Gastrocnemius medialis (tissue), 4 donors: Measurements from ENCODE around the gene THRB. TPM values are rescaled to one million over a fixed set of nuclear protein-coding genes. Genes with fewer than 3 reads are reported as not detected.

Source experiments
- ATAC-seq, 2 donors: fragments of 150-250 bp; one replicate each; pipeline ENCODE4 v1.9.1; 2016
- DNase-seq, 2 donors: peaks; one replicate each; pipeline ENCODE4 v3.0.0-alpha.2; 2019
- H3K27ac ChIP-seq, 4 donors: fragments of 200-600 bp; sonication (generic); 1 replicate in 1 of 4; 2 replicates in 3 of 4; pipeline ENCODE4 v1.5.1; 2016 to 2018; ENCODE audit warnings: mild to moderate bottlenecking in 2 of 4, moderate library complexity in 1 of 4
- H3K27me3 ChIP-seq, 3 donors: fragments of 200-600 bp; sonication (generic) in 2 of 3; 1 replicate in 1 of 3; 2 replicates in 2 of 3; pipeline versions ENCODE4 v1.5.1 to v1.6.0; 2016 to 2019; ENCODE audit warnings: mild to moderate bottlenecking in 1 of 3, moderate library complexity in 1 of 3
- H3K36me3 ChIP-seq, 2 donors: fragments of 200-600 bp; sonication (generic) in 1 of 2; one replicate each; pipeline ENCODE4 v1.5.1; 2017 to 2018
- H3K4me1 ChIP-seq, 2 donors: fragments of 200-600 bp; sonication (generic) in 1 of 2; one replicate each; pipeline ENCODE4 v1.5.1; 2016 to 2017; ENCODE audit warnings: mild to moderate bottlenecking in 2 of 2
- H3K4me3 ChIP-seq, 4 donors: fragments of 200-600 bp; sonication (generic) in 3 of 4; 1 replicate in 1 of 4; 2 replicates in 3 of 4; pipeline ENCODE4 v1.5.1; 2016 to 2019; ENCODE audit warnings: mild to moderate bottlenecking in 2 of 4
- H3K9me3 ChIP-seq, 3 donors: fragments of 200-600 bp; sonication (generic) in 2 of 3; 1 replicate in 1 of 3; 2 replicates in 2 of 3; pipeline ENCODE4 v1.5.1; 2016 to 2019
- CTCF ChIP-seq, 5 experiments: fragments of 450-650 bp in 3 of 5; fragments of 200-600 bp in 2 of 5; sonication (generic) in 2 of 5; IDR thresholded peaks in 4 of 5; conservative IDR thresholded peaks in 1 of 5; 1 replicate in 4 of 5; 2 replicates in 1 of 5; pipeline ENCODE4 v1.5.1; 2016 to 2019; ENCODE audit warnings: antibody characterized with exemption in 5 of 5, mild to moderate bottlenecking in 3 of 5, moderate library complexity in 3 of 5
- POLR2A ChIP-seq, 2 donors: fragments of 450-650 bp; IDR thresholded peaks; one replicate each; pipeline ENCODE4 v1.6.1; 2017; ENCODE audit warnings: antibody characterized with exemption in 2 of 2, mild to moderate bottlenecking in 2 of 2, moderate library complexity in 2 of 2
- in situ Hi-C, 4 donors: fragments of 200-750 bp; cut with MboI; loops; one replicate each; pipeline versions ENCODE4 v1.15.0 to v1.8.0; 2017; ENCODE audit warnings: low sequenced_read_pairs in 4 of 4
- intact Hi-C: fragments of 100-400 bp; cut with DNase I; formaldehyde crosslinking; loops from one replicate; pipeline ENCODE4 v1.15.1; 2023; ENCODE audit warnings: low total_unique reads
- total RNA-seq, 4 donors: library from RNA; depleted of rRNA; stranded (reverse); fragments of >200 nt; gene quantifications; one replicate each; pipeline versions ENCODE4 v1.1.0 to v1.2.3, GENCODE V29; 2016

THRB gene
- total RNA-seq, 4 donors from 2014 or later: 20.1 to 60.0 (median 25.3) TPM

GRCh38 chr3:24225385-24225950 lies 269.2 kb downstream of the THRB start:
- intact Hi-C loops: no loop called here
- H3K9me3 ChIP-seq: no peaks in the 10 kb centered on the region

GRCh38 chr3:24224666-24225384 lies 269.8 kb downstream of the THRB start:
- H3K9me3 ChIP-seq: no peaks in the 10 kb centered on the region
- DNase-seq (no peak), ATAC-seq (no peak)
- H3K27ac ChIP-seq: no peak overlapping the region
- no peaks in the 10 kb centered on the region for H3K27me3 ChIP-seq
- peaks cover 0 to 4% of the 10 kb centered on the region in 2 donors for H3K36me3 ChIP-seq
- in situ Hi-C loops (loop anchor here in 2 of 4 donors (25.0 kb wide), 1 partner anchor 338 kb away; no protein-coding TSS in a partner anchor), intact Hi-C loops (no loop called here)
- no peak overlapping the region for H3K4me3 ChIP-seq
- peaks cover 14 to 15% of the 10 kb centered on the region in 2 donors for H3K4me1 ChIP-seq
- TF ChIP-seq POLR2A (IDR thresholded peaks at IDR 0.05) (no peak), CTCF (IDR thresholded peaks at IDR 0.05 in 4 of 5, conservative IDR thresholded peaks at IDR 0.05 in 1 of 5) (no peak)

More at GRCh38 chr3:24225385-24225950, 269.2 kb downstream of the THRB start:
- no peak for TF ChIP-seq POLR2A (IDR thresholded peaks at IDR 0.05)
- no peak for TF ChIP-seq CTCF (IDR thresholded peaks at IDR 0.05 in 4 of 5, conservative IDR thresholded peaks at IDR 0.05 in 1 of 5)
- no peak for ATAC-seq
- H3K4me3 ChIP-seq: no peak overlapping the region
- no peaks in the 10 kb centered on the region for H3K27me3 ChIP-seq
- no peak for DNase-seq
- H3K4me1 ChIP-seq: peaks cover 9 to 10% of the 10 kb centered on the region in 2 donors
- peaks cover 0 to 4% of the 10 kb centered on the region in 2 donors for H3K36me3 ChIP-seq
- H3K27ac ChIP-seq: no peak overlapping the region
- in situ Hi-C loops: loop anchor here in 2 of 4 donors (25.0 kb wide), 1 partner anchor 338 kb away; no protein-coding TSS in a partner anchor

DNA sequence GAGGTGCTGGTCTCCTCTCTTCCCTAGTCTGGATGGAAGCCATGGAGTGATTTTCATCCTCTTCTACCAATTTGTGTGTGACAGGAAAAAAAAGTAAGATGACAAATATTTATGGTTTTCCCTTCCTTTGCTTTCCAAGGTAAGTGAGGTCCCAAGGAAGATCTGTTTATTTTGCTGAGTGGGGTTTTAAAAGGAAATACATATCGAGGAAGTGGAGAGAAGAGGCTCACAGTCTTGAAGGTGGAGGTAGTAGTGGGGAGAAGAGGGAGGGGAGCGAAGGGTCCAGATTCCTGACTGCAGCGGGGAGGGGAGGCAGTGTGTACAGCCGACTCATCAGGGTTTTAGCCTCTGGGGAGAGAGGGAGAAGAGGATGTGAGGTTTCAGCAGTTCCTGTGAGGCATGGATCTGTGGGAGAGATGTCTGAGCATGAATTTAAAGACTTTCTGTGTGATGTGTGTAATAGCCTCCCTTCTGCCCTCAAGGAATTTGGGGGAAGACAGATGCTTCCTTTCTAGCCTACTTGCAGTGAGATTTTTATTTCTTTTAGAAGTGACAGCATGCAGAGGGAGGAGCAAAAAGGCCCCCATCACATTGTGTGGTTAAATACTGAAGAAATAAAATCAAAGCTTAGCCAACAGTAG lies 272.4 kb downstream of the THRB start:
- peaks cover 0 to under 1% of the 10 kb centered on the region in 2 donors for H3K36me3 ChIP-seq
- no peaks in the 10 kb centered on the region for H3K27me3 ChIP-seq
- H3K4me3 ChIP-seq: no peak overlapping the region
- ATAC-seq (no peak), DNase-seq (no peak)
- intact Hi-C loops: no loop called here
- in situ Hi-C loops: no loop called here
- TF ChIP-seq CTCF (IDR thresholded peaks at IDR 0.05 in 4 of 5, conservative IDR thresholded peaks at IDR 0.05 in 1 of 5) (no peak), POLR2A (IDR thresholded peaks at IDR 0.05) (no peak)
- no peaks in the 10 kb centered on the region for H3K9me3 ChIP-seq
- peaks cover 14 to 16% of the 10 kb centered on the region in 2 donors for H3K4me1 ChIP-seq
- no peak overlapping the region for H3K27ac ChIP-seq

DNA sequence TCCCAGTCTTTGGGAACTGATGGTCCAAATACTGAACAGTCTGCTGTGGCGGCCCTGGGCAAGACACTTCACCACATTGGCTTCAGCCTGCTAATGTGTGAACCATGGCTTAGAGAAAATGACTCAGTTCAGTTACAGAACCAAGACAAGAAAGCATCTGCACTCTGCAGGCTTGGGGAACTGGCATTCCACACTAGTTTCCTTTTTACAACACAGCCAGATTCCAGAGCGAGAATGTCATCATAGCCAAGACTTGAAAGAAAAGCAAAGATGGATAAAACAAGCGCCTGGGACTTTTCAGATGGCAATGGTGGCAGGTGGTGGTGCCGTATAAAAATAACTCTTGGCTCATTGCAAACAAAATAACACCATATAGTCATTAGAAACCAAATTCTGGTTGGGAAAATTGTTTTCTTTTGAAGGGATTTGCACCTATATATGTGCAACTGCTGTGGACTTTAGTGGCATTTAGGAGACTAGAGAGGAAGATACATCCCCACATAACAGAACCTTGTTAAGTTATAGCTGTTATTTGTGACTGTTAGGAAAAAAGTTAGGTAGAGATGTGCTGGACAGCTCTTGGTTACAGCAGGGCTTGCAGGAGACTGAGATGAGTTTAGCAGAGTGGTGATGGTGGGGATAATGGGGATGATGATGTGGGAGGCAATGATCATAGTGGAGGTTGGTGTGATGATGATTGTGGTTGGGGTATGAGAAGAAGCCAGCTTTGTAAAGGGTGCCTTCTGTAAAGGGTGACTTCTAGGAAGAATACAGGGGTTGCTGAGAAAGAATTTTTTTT lies 273.6 kb downstream of the THRB start:
- TF ChIP-seq POLR2A (IDR thresholded peaks at IDR 0.05): no peak
- TF ChIP-seq CTCF (IDR thresholded peaks at IDR 0.05 in 4 of 5, conservative IDR thresholded peaks at IDR 0.05 in 1 of 5): no peak
- ATAC-seq (peak; percentile 66 to 81), DNase-seq (peak; percentile 16 to 24)
- intact Hi-C loops (no loop called here), in situ Hi-C loops (no loop called here)
- Histone ChIP-seq H3K4me1 (peaks cover 14 to 16% of the 10 kb centered on the region in 2 donors), H3K36me3 (no peaks in the 10 kb centered on the region), H3K4me3 (no peak overlapping the region), H3K27me3 (no peaks in the 10 kb centered on the region), H3K27ac (peak overlapping the region; percentile 2 to 45 (median 12)), H3K9me3 (no peaks in the 10 kb centered on the region)
